Heart left ventricle (tissue), 16 donors: ENCODE data around the gene GHR. TPM values are rescaled to one million over a fixed set of nuclear protein-coding genes. Genes with fewer than 3 reads are reported as not detected.

Experiments
- ATAC-seq, 4 donors: fragments of 200-7000 bp; cut with Tn5 transposase; one replicate each; pipeline ENCODE4 v1.9.1; 2020 to 2022; ENCODE audit warnings: moderate library complexity in 4 of 4, mild to moderate bottlenecking in 3 of 4, moderate number of reproducible peaks in 1 of 4
- DNase-seq, 5 donors: peaks; one replicate each; pipeline ENCODE4 v3.0.0-alpha.2; 2020
- H3K27ac ChIP-seq, 12 donors: fragments of 200-600 bp; sonication (generic) in 4 of 12; one replicate each; pipeline versions ENCODE4 v1.5.0 to v1.8.0; 2016 to 2022; ENCODE audit warnings: mild to moderate bottlenecking in 2 of 12
- H3K27me3 ChIP-seq, 9 donors: fragments of 200-600 bp; sonication (generic) in 2 of 9; one replicate each; pipeline versions ENCODE4 v1.5.1 to v1.8.0; 2016 to 2022; ENCODE audit warnings: mild to moderate bottlenecking in 3 of 9
- H3K36me3 ChIP-seq, 9 donors: fragments of 200-600 bp; sonication (generic) in 2 of 9; one replicate each; pipeline versions ENCODE4 v1.5.0 to v1.8.0; 2018 to 2022; ENCODE audit warnings: mild to moderate bottlenecking in 2 of 9
- H3K4me1 ChIP-seq, 12 donors: fragments of 200-600 bp; sonication (generic) in 4 of 12; one replicate each; pipeline versions ENCODE4 v1.5.0 to v1.8.0; 2016 to 2022; ENCODE audit warnings: mild to moderate bottlenecking in 3 of 12
- H3K4me3 ChIP-seq, 12 donors: fragments of 200-600 bp; sonication (generic) in 4 of 12; one replicate each; pipeline versions ENCODE4 v1.5.0 to v1.8.0; 2017 to 2022; ENCODE audit warnings: mild to moderate bottlenecking in 9 of 12, moderate library complexity in 4 of 12
- H3K9me3 ChIP-seq, 12 donors: fragments of 200-600 bp; sonication (generic) in 4 of 12; one replicate each; pipeline versions ENCODE4 v1.5.0 to v1.8.0; 2016 to 2022; ENCODE audit warnings: mild to moderate bottlenecking in 1 of 12
- POLR2A ChIP-seq, 2 donors: fragments of 450-650 bp; IDR thresholded peaks; one replicate each; pipeline ENCODE4 v1.6.1; 2017; ENCODE audit warnings: antibody characterized with exemption in 2 of 2, mild to moderate bottlenecking in 2 of 2, moderate library complexity in 2 of 2
- WGBS, 4 donors: extraction: QIAGEN DNeasy Blood & Tissue Kit in 2 of 4; methylation state at CpG; one replicate each; pipeline versions ENCODE4 v1.1.5 to v1.1.7; 2013 to 2018; 5-methylcytosine and 5-hydroxymethylcytosine counted together
- intact Hi-C, 10 donors: fragments of 100-400 bp; cut with DNase I; formaldehyde crosslinking; loops; one replicate each; pipeline versions ENCODE4 v1.11.1 to v1.14.2; 2022
- polyA plus RNA-seq, 2 donors: library from polyadenylated mRNA; stranded (reverse); fragments of 200-250 nt; gene quantifications; one replicate each; pipeline ENCODE4 v1.2.3, GENCODE V29; 2013
- total RNA-seq, 9 donors: library from RNA; depleted of rRNA in 2 of 9; stranded (reverse); fragments of >200 nt in 2 of 9; fragmentation: NEBNext Ultra II Directional in 3 of 9; extraction: Animal tissue kit (Norgen Biotek cat#: 25700) in 3 of 9; gene quantifications; one replicate each; pipeline versions ENCODE4 v1.1.0 to v1.2.4, GENCODE V29; 2016 to 2023
- TF ChIP-seq, protein P1 (sequence below), 12 donors: fragments of 200-600 bp; sonication (generic) in 4 of 12; IDR thresholded peaks; one replicate each; pipeline versions ENCODE4 v1.5.0 to v1.8.0; 2018 to 2022; ENCODE audit warnings: antibody characterized with exemption in 12 of 12, mild to moderate bottlenecking in 5 of 12
- donor health status: ischemic (EF 13 %, LVEDD 7.1; RV severe dilation, severe dysfunction).
- donor health status: healthy with polysubstance abuse.
- donor health status: DM: no; HTN: yes; CAD: no.
- donor health status: DM: no; HTN: no; CAD: no.
- donor health status: ischemic (EF 25% LVEDD 6.9; RV normal size, moderate dysfunction).
- donor health status: ischemic (EF 25% LVEDD 5.7; RV mildly dilated, moderate dysfunction).
- donor health status: healthy.
- donor health status: DM: yes; HTN: yes; CAD: no.
- donor health status: ischemic (EF 35%, LVEDD 5.7; RV mildly dilated, moderate dysfunction).
- donor health status: nonischemic (EF 11% LVEDD 7.7; RV severe dilation, severe dysfunction).
- donor health status: DM: yes; HTN: yes; CAD: no.
- donor health status: PGD.
- donor health status: ischemic (EF 29% LVEDD 5.4; RV normal size, mild dysfunction).
- donor health status: nonischemic (EF 23%, LVEDD 6.1; RV moderate dilation, normal function).

GHR gene
- total and polyA plus RNA-seq, 11 donors = 3.4 to 23.2 (median 11.3) TPM

DNA sequence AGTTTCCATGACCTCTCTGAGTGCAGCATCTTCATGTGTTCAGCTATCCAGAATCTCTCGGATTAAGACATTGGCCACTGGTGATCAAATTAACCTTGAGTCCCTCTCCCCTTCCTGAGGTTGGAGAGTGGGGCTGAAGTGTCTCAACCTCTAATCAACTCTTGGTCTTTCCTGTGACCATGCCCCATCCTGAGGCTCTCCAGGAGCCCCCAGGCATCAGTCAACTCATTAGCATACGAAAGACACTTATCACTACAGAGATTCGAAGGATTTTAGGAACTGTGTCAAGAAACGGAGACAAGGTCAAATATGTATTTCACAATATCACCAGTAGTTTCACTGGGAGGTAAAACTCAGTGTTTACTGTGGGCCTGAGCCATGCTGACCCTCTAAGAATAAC, 203.2 kb downstream of the GHR start:
- no peak for DNase-seq
- no peak for TF ChIP-seq POLR2A (IDR thresholded peaks at IDR 0.05)
- TF ChIP-seq, protein P1, sequence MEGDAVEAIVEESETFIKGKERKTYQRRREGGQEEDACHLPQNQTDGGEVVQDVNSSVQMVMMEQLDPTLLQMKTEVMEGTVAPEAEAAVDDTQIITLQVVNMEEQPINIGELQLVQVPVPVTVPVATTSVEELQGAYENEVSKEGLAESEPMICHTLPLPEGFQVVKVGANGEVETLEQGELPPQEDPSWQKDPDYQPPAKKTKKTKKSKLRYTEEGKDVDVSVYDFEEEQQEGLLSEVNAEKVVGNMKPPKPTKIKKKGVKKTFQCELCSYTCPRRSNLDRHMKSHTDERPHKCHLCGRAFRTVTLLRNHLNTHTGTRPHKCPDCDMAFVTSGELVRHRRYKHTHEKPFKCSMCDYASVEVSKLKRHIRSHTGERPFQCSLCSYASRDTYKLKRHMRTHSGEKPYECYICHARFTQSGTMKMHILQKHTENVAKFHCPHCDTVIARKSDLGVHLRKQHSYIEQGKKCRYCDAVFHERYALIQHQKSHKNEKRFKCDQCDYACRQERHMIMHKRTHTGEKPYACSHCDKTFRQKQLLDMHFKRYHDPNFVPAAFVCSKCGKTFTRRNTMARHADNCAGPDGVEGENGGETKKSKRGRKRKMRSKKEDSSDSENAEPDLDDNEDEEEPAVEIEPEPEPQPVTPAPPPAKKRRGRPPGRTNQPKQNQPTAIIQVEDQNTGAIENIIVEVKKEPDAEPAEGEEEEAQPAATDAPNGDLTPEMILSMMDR (IDR thresholded peaks at IDR 0.05) = no peak
- WGBS, 4 donors = 79 to 93% (median 83%) methylated on average over 4 of the region's 4 CpGs
- peaks cover 0 to 22% (median 8%) of the 10 kb centered on the region in 12 donors for H3K4me1 ChIP-seq
- H3K36me3 ChIP-seq = no peaks in the 10 kb centered on the region
- H3K27ac ChIP-seq = no peak overlapping the region
- no peak for ATAC-seq
- intact Hi-C loops = no loop called here
- H3K4me3 ChIP-seq = no peak overlapping the region
- no peaks in the 10 kb centered on the region for H3K27me3 ChIP-seq
- no peaks in the 10 kb centered on the region for H3K9me3 ChIP-seq

DNA sequence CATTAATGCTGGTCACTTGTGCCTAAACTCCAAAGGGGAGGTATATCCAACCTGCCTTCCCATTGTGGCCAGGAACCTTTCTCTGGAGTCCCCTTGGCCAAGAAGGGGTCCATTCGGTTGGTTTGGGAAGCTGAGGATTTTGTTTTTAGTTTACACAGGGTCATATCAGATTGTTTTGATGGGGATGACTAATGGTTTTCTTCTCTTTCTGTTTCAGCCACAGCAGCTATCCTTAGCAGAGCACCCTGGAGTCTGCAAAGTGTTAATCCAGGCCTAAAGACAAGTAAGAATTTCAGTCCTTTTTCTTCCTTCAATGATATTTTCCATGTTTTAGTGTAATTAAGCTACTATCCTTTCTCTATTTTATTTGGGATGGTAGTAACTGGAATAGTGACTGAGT, 205.6 kb downstream of the GHR start:
- H3K27me3 ChIP-seq = no peaks in the 10 kb centered on the region
- 65 to 100% (median 77%) methylated on average over 1 of the region's 1 CpG; no CpG with 5 or more reads in 1 of the 4 donors for WGBS, 4 donors
- TF ChIP-seq, protein P1 (IDR thresholded peaks at IDR 0.05) = no peak
- no peak for TF ChIP-seq POLR2A (IDR thresholded peaks at IDR 0.05)
- intact Hi-C loops = no loop called here
- no peak for ATAC-seq
- H3K36me3 ChIP-seq = no peaks in the 10 kb centered on the region
- H3K4me3 ChIP-seq = no peak overlapping the region
- no peaks in the 10 kb centered on the region for H3K9me3 ChIP-seq
- no peak overlapping the region for H3K27ac ChIP-seq
- H3K4me1 ChIP-seq = peaks cover 0 to 17% (median 0%) of the 10 kb centered on the region in 12 donors
- DNase-seq = no peak

DNA sequence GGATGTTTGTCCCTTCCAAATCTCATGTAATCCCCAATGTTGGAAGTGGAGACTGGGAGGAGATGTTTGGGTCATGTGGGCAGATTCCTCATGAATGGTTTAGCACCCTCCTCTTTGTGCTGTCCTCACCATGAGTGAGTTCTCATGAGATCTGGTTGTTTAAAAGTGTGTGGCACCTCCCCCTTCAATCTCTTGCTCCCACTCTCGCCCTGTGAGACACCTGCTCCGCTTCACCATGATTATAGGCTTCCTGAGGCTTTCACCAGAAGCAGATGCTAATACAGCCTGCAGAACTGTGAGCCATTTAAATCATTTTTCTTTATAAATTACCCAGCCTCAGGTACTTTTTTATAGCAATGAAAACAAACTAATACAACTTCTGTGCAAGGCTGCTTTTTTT, 206.0 kb downstream of the GHR start:
- H3K27me3 ChIP-seq = no peaks in the 10 kb centered on the region
- ATAC-seq (no peak), DNase-seq (no peak)
- H3K9me3 ChIP-seq = no peaks in the 10 kb centered on the region
- 88 to 96% (median 89%) methylated on average over 2 of the region's 2 CpGs; no CpG with 5 or more reads in 1 of the 4 donors for WGBS, 4 donors
- H3K4me3 ChIP-seq = no peak overlapping the region
- peaks cover 0 to 14% (median 0%) of the 10 kb centered on the region in 12 donors for H3K4me1 ChIP-seq
- TF ChIP-seq, protein P1 (IDR thresholded peaks at IDR 0.05) = no peak
- TF ChIP-seq POLR2A (IDR thresholded peaks at IDR 0.05) = no peak
- H3K27ac ChIP-seq = no peak overlapping the region
- no peaks in the 10 kb centered on the region for H3K36me3 ChIP-seq
- intact Hi-C loops = no loop called here

DNA sequence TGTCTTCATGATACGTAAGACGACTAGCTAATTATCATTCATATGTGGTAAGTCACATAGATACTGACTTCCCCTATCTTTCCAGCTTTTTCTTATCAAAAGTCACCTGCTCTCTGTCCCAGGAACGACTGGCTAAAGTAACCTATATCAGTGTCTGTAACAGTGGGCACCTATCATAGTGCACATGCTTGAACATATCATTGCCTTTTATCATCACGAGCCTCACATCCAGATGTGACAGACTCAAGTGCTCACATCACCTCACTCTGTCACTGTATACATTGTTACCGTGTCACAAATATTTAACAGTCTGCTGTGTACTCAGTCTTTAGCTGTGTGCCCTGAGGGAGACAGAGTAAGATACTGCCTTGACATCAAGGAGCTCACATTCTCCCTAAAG, 208.0 kb downstream of the GHR start:
- 38 to 57% (median 43%) methylated on average over 5 of the region's 5 CpGs for WGBS, 4 donors
- H3K36me3 ChIP-seq = no peaks in the 10 kb centered on the region
- H3K27me3 ChIP-seq = no peaks in the 10 kb centered on the region
- intact Hi-C loops = loop anchor here in 1 of 10 donors (5.0 kb wide), 1 partner anchor 34 kb away; no protein-coding TSS in a partner anchor
- DNase-seq = no peak
- no peaks in the 10 kb centered on the region for H3K9me3 ChIP-seq
- H3K4me1 ChIP-seq = peaks cover 0 to 17% (median 0%) of the 10 kb centered on the region in 12 donors
- no peak overlapping the region for H3K4me3 ChIP-seq
- TF ChIP-seq POLR2A (IDR thresholded peaks at IDR 0.05) = no peak
- TF ChIP-seq, protein P1 (IDR thresholded peaks at IDR 0.05) = no peak
- ATAC-seq = no peak
- no peak overlapping the region for H3K27ac ChIP-seq
